Measurements from ENCODE around the gene SHOX. TPM values are rescaled to one million over a fixed set of nuclear protein-coding genes. Genes with fewer than 3 reads are reported as not detected.

The SHOX gene
- total RNA-seq, 1 experiment from 2014 or later, result 0.24 TPM

DNA sequence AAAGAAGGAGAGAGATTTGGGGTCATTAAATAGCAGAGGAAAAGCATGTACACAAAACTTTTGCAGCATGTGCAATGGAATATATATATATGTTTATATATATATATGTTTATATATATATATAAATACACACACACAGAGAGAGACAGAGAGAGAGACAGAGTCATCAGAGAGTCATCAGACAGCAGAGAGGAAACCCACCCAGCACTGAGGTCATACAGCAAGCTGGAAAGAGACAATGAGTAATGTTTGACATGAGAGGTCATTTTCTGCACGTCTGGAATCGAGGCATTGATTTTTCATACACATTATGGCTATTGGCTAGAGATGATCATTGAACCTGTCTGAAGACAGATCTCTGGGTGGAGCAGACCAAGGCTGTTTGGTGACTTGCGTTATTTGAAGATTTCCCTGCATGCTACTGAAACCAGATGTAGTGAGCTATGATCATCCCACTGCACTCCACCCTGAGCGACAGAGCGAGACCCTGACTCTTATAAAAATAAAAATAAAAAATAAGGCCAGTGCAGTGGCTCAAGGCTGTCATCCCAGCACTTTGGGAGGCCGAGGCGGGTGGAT, 48.8 kb upstream of the SHOX start:
- no peak overlapping the region for H3T11ph ChIP-seq (ENCODE audit: low read length)
- H2BK120ac ChIP-seq (ENCODE audit: low read depth, low read length, poor library complexity, severe bottlenecking), result no peak overlapping the region
- H2BK20ac ChIP-seq (ENCODE audit: low read depth, low read length, poor library complexity, severe bottlenecking), result no peak overlapping the region
- no peak overlapping the region for H3K27ac ChIP-seq (ENCODE audit: insufficient read length, low read depth, low read length)
- H4K91ac ChIP-seq (ENCODE audit: insufficient read length, low read depth, low read length), result no peak overlapping the region
- Mint-ChIP-seq H3K4me1 (peaks cover 5 to 6% of the 10 kb centered on the region in 2 experiments), H3K27ac (no peak overlapping the region), H3K27me3 (ENCODE audit: low read depth) (peaks cover 40% of the 10 kb centered on the region), H3K36me3 (ENCODE audit: insufficient read depth in 1 of 3, low read depth in 3 of 3) (no peaks in the 10 kb centered on the region), H3K9me3 (no peaks in the 10 kb centered on the region), H3K4me3 (no peak overlapping the region)
- H3K18ac ChIP-seq (ENCODE audit: insufficient read length, low read depth, low read length), result no peak overlapping the region
- H2BK5ac ChIP-seq (ENCODE audit: insufficient read length, low read length), result no peak overlapping the region
- no peaks in the 10 kb centered on the region for H3K79me2 ChIP-seq (ENCODE audit: insufficient read depth, low read length)
- no peak overlapping the region for H2AK5ac ChIP-seq (ENCODE audit: insufficient read length, low read length)
- H3K4ac ChIP-seq (ENCODE audit: low read depth, low read length), result no peak overlapping the region
- no peak for TF ChIP-seq CTCF (conservative IDR thresholded peaks at IDR 0.05)
- H4K8ac ChIP-seq (replicated peaks; ENCODE audit: insufficient read length, low read depth, low read length), result no peak overlapping the region
- H4K20me1 ChIP-seq (ENCODE audit: control insufficient read depth, insufficient read depth, insufficient read length), result no peaks in the 10 kb centered on the region
- no peak overlapping the region for H3K56ac ChIP-seq (ENCODE audit: insufficient read length, low read depth, low read length)
- DNase-seq, result no peak
- H3K23me2 ChIP-seq (ENCODE audit: insufficient read length, low read depth, low read length, poor library complexity, severe bottlenecking), result no peaks in the 10 kb centered on the region
- H3K4me1 ChIP-seq (ENCODE audit: insufficient read depth, low read length), result no peaks in the 10 kb centered on the region
- no peak overlapping the region for H4K5ac ChIP-seq (ENCODE audit: insufficient read length, low read depth, low read length)
- H2AFZ ChIP-seq (ENCODE audit: low read length), result no peak overlapping the region
- H3K9me3 ChIP-seq (ENCODE audit: control insufficient read depth, low read depth, low read length), result no peaks in the 10 kb centered on the region
- H3K79me1 ChIP-seq (ENCODE audit: insufficient read depth, low read depth, low read length, poor library complexity, severe bottlenecking), result no peaks in the 10 kb centered on the region
- no peak overlapping the region for H2BK15ac ChIP-seq (ENCODE audit: low read depth, low read length)
- WGBS (ENCODE audit: extremely low coverage, insufficient read length, low lambda C conversion rate), result no CpG with 5 or more reads among the region's 7 CpGs
- H2BK12ac ChIP-seq (ENCODE audit: insufficient read length, low read depth, low read length), result no peak overlapping the region
- no peak overlapping the region for H3K4me2 ChIP-seq (ENCODE audit: insufficient read depth, insufficient read length, low read length)
- no peak overlapping the region for H3K23ac ChIP-seq (ENCODE audit: insufficient read length, low read depth, low read length)
- H3K9ac ChIP-seq (ENCODE audit: extremely low read depth, insufficient read length, low read length), result no peak overlapping the region
- H3K27me3 ChIP-seq (ENCODE audit: insufficient read depth, low read length), result no peaks in the 10 kb centered on the region
- no peak overlapping the region for H3K14ac ChIP-seq (ENCODE audit: insufficient read depth, low read length)
